GM12878 (cell line): ENCODE results near the gene FBXO33.

Experiments used
- CHD4 ChIP-seq: fragments of 200-600 bp; sonication (generic); IDR thresholded peaks from 2 replicates; pipeline ENCODE4 v1.6.1; 2016; ENCODE audit warnings: mild to moderate bottlenecking
- EZH2 ChIP-seq: IDR thresholded peaks from 2 replicates; pipeline ENCODE4 v1.6.1; 2012; ENCODE audit warnings: low read depth, mild to moderate bottlenecking, control low read depth, inconsistent platforms, low read length, borderline replicate concordance; ENCODE audit not compliant: control insufficient read depth
- FOS ChIP-seq: IDR thresholded peaks from 3 replicates; pipeline ENCODE4 v1.6.1; 2011; ENCODE audit warnings: borderline replicate concordance; ENCODE audit not compliant: insufficient read length; ENCODE audit errors: extremely low read depth
- FOXM1 ChIP-seq: IDR thresholded peaks from 2 replicates; pipeline ENCODE4 v1.6.1; 2012; ENCODE audit warnings: low read depth, mild to moderate bottlenecking, inconsistent platforms, low read length, moderate library complexity
- JUND ChIP-seq: IDR thresholded peaks from 2 replicates; pipeline ENCODE4 v1.6.1; 2012; ENCODE audit warnings: low read depth, mild to moderate bottlenecking, low read length, improper control_type of control experiment, moderate library complexity
- MYB ChIP-seq: fragments of 150-350 bp; IDR thresholded peaks from 2 replicates; pipeline ENCODE4 v1.6.1; 2014; ENCODE audit warnings: mild to moderate bottlenecking, low read depth, low read length, borderline replicate concordance
- POLR2A ChIP-seq: IDR thresholded peaks from 2 replicates; pipeline ENCODE4 v1.6.1; 2011; ENCODE audit warnings: low read depth, mild to moderate bottlenecking, low read length
- SPI1 ChIP-seq: IDR thresholded peaks from 2 replicates; pipeline ENCODE4 v1.6.1; 2011; ENCODE audit warnings: low read depth, mild to moderate bottlenecking, low read length, moderate library complexity, borderline replicate concordance; ENCODE audit not compliant: insufficient read depth
- TF ChIP-seq, protein P1 (sequence below): IDR thresholded peaks from 2 replicates; pipeline ENCODE4 v1.6.1; 2012; ENCODE audit warnings: low read depth, low read length, improper control_type of control experiment

DNA sequence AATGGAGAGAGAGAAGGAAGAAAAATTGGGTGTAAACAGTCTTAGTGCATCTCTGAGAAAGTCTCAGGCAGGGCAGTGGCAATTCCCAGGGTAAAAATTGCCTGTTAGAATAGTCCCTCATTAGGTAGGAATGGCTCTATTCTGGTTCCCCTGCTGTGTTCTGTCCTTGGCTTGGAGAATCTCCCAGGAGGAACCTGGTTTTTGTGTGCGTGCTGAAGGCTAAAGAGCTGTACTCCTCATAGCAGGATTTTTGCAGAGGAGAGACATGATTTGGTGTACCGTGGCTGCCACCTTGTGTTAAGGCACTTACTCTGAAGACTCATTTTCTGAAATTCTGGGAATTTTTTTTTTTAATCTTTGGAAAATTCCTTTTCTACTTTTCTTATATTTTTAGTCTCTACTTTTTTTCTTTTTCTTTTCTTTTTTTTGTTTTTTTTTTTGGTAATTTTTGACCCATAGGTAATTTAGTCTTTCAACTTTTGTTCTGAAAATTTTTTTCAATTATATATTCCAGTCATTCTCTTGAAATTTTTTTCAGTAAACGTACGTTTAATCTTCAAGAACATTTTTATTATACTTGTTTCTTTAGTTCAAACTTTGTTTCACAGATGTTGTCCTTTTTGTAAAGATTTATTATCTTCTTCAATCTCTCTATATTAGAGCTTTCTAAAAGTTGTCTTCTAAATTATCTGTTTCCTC, 63.8 kb downstream of the FBXO33 start:
- TF ChIP-seq EZH2, result no peak
- TF ChIP-seq SPI1, result no peak
- TF ChIP-seq MYB, result no peak
- TF ChIP-seq, protein P1, sequence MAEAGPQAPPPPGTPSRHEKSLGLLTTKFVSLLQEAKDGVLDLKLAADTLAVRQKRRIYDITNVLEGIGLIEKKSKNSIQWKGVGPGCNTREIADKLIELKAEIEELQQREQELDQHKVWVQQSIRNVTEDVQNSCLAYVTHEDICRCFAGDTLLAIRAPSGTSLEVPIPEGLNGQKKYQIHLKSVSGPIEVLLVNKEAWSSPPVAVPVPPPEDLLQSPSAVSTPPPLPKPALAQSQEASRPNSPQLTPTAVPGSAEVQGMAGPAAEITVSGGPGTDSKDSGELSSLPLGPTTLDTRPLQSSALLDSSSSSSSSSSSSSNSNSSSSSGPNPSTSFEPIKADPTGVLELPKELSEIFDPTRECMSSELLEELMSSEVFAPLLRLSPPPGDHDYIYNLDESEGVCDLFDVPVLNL, result no peak
- TF ChIP-seq JUND, result no peak
- no peak for TF ChIP-seq FOXM1
- no peak for TF ChIP-seq CHD4
- TF ChIP-seq FOS, result no peak
- TF ChIP-seq POLR2A, result no peak
